ENCODE results near the gene SLC24A4. TPM values are rescaled to one million over a fixed set of nuclear protein-coding genes. Genes with fewer than 3 reads are reported as not detected.

The SLC24A4 gene
- total RNA-seq, 1 donor: 6.7 TPM

GRCh38 chr14:92549105-92549858 lies 226.3 kb downstream of the SLC24A4 start:
- Histone ChIP-seq H3K4me1 (ENCODE audit: insufficient read depth, low read length) (peaks cover 48% of the 10 kb centered on the region), H3K4me3 (ENCODE audit: low read length) (no peak overlapping the region), H3K9me3 (ENCODE audit: low read depth, low read length) (no peaks in the 10 kb centered on the region)

GRCh38 chr14:92549859-92550230 lies 226.9 kb downstream of the SLC24A4 start:
- H3K9me3 ChIP-seq (ENCODE audit: low read depth, low read length): no peaks in the 10 kb centered on the region
- peaks cover 53% of the 10 kb centered on the region for H3K4me1 ChIP-seq (ENCODE audit: insufficient read depth, low read length)
- H3K27me3 ChIP-seq (ENCODE audit: insufficient read depth, low read length): no peaks in the 10 kb centered on the region
- no peak overlapping the region for H3K4me3 ChIP-seq (ENCODE audit: low read length)

More at GRCh38 chr14:92549105-92549858, 226.3 kb downstream of the SLC24A4 start:
- H3K27me3 ChIP-seq (ENCODE audit: insufficient read depth, low read length): no peaks in the 10 kb centered on the region

Other genes starting within 250 kb of the SLC24A4 start
- 35.6 TPM for gene ATXN3, start 216.6 kb upstream of the SLC24A4 start, total RNA-seq
- 106 TPM for gene NDUFB1, start 201.5 kb upstream of the SLC24A4 start, total RNA-seq
- gene CPSF2, start 201.2 kb upstream of the SLC24A4 start, total RNA-seq: 13.9 TPM
- gene RIN3, start 190.6 kb downstream of the SLC24A4 start, total RNA-seq: 48.8 TPM